CD4-positive, alpha-beta T cell (primary cell): Measurements from ENCODE around the gene RAP1A. TPM values are rescaled to one million over a fixed set of nuclear protein-coding genes. Genes with fewer than 3 reads are reported as not detected.

ENCODE experiments used
- ATAC-seq: fragments of 200-7000 bp; cut with Tn5 transposase; one replicate; pipeline ENCODE4 v1.10.0; 2022; ENCODE audit warnings: mild to moderate bottlenecking; ENCODE audit not compliant: poor library complexity
- CTCF ChIA-PET: fragments of 350-600 bp; sonication (Branson Sonifier 250); formaldehyde crosslinking; loops from one replicate; lab custom pipeline; 2021; ENCODE audit warnings: antibody characterized with exemption, inconsistent platforms; lab: Charles Lee
- POLR2A ChIA-PET: fragments of 350-600 bp; sonication (Branson Sonifier 250); formaldehyde crosslinking; loops from one replicate; lab custom pipeline; 2021; ENCODE audit warnings: antibody characterized with exemption, inconsistent platforms; lab: Charles Lee
- DNase-seq, 14 experiments: peaks; one replicate each; pipeline ENCODE4 v3.0.0-alpha.2; 2013 to 2020; ENCODE audit warnings: mixed read lengths in 2 of 14
- H3K27ac ChIP-seq, 2 donors: one replicate each; pipeline versions ENCODE4 v1.5.1 to v1.7.0; 2013; ENCODE audit warnings: low read length in 2 of 2, low read depth in 1 of 2, mild to moderate bottlenecking in 1 of 2
- H3K27me3 ChIP-seq, 2 experiments: 1 replicate in 1 of 2; 2 replicates in 1 of 2; pipeline versions ENCODE4 v1.6.1 to v1.7.0; 2013; ENCODE audit warnings: low read length in 2 of 2, control low read depth in 1 of 2, mild to moderate bottlenecking in 1 of 2, moderate library complexity in 1 of 2; ENCODE audit not compliant: insufficient read depth in 2 of 2, control insufficient read depth in 1 of 2
- H3K36me3 ChIP-seq: one replicate; pipeline ENCODE4 v1.6.1; 2013; ENCODE audit warnings: low read length, control low read depth; ENCODE audit not compliant: insufficient read depth
- H3K4me1 ChIP-seq: one replicate; pipeline ENCODE4 v1.6.1; 2013; ENCODE audit warnings: low read length, control low read depth; ENCODE audit not compliant: insufficient read depth
- H3K4me3 ChIP-seq: one replicate; pipeline ENCODE4 v1.5.1; 2013; ENCODE audit warnings: mild to moderate bottlenecking, low read length, moderate library complexity
- H3K9me3 ChIP-seq, 2 experiments: 1 replicate in 1 of 2; 2 replicates in 1 of 2; pipeline versions ENCODE4 v1.6.1 to v1.7.0; 2013; ENCODE audit warnings: low read length in 2 of 2, mild to moderate bottlenecking in 2 of 2, control low read depth in 1 of 2, moderate library complexity in 1 of 2; ENCODE audit not compliant: control insufficient read depth in 1 of 2, insufficient read depth in 1 of 2
- H3K27ac Mint-ChIP-seq: one replicate; pipeline ENCODE4 v1.8.0; 2020; ENCODE audit warnings: mixed read lengths
- H3K27me3 Mint-ChIP-seq: one replicate; pipeline ENCODE4 v1.8.0; 2021; ENCODE audit warnings: mixed read lengths
- H3K36me3 Mint-ChIP-seq: one replicate; pipeline ENCODE4 v1.8.0; 2021; ENCODE audit warnings: low read depth, mixed read lengths
- H3K4me1 Mint-ChIP-seq: one replicate; pipeline ENCODE4 v1.8.0; 2021; ENCODE audit warnings: low read depth, mixed read lengths
- H3K4me3 Mint-ChIP-seq: one replicate; pipeline ENCODE4 v1.8.0; 2020; ENCODE audit warnings: mild to moderate bottlenecking, mixed read lengths
- H3K9me3 Mint-ChIP-seq: one replicate; pipeline ENCODE4 v1.8.0; 2020; ENCODE audit warnings: mixed read lengths
- CTCF ChIP-seq: fragments of 200-600 bp; IDR thresholded peaks from one replicate; pipeline ENCODE4 v1.8.0; 2022; ENCODE audit warnings: antibody characterized with exemption, mild to moderate bottlenecking
- intact Hi-C, 2 experiments: fragments of 100-400 bp; cut with DNase I in 1 of 2; cut with micrococcal nuclease in 1 of 2; formaldehyde crosslinking; loops; one replicate each; pipeline versions ENCODE4 v1.15.1 to v1.9.0; 2023 to 2025; cut with DNase I, micrococcal nuclease
- total RNA-seq, 174 experiments: library from RNA in 2 of 174; stranded (reverse) in 2 of 174; gene quantifications; one replicate each; pipeline ENCODE4 v1.2.3 and lab custom pipeline; 2021 to 2026

RAP1A gene
- total RNA-seq, 2 experiments from 2014 or later = 63.8 to 67.1 TPM

- Histone ChIP-seq H3K4me3 (no peak overlapping the region), H3K4me1 (peaks cover 88% of the 10 kb centered on the region)
These were observed 23.1 kb upstream of the RAP1A start for GRCh38 chr1:111596499-111596898.

GRCh38 chr1:111597426-111597825 is 22.2 kb upstream of the RAP1A start:
- Mint-ChIP-seq H3K4me1 (peaks cover 97% of the 10 kb centered on the region), H3K9me3 (no peaks in the 10 kb centered on the region), H3K27ac (peak overlapping the region; percentile 73), H3K4me3 (peak overlapping the region; percentile 18), H3K36me3 (no peaks in the 10 kb centered on the region), H3K27me3 (no peaks in the 10 kb centered on the region)
- no peaks in the 10 kb centered on the region for H3K36me3 ChIP-seq
- H3K9me3 ChIP-seq = no peaks in the 10 kb centered on the region
- CTCF ChIA-PET = no interaction called here
- H3K4me1 ChIP-seq = peaks cover 86% of the 10 kb centered on the region
- H3K27ac ChIP-seq = no peak overlapping the region
- no peak overlapping the region for H3K4me3 ChIP-seq
- DNase-seq (no peak), ATAC-seq (no peak)
- intact Hi-C loops = loop anchor here in 1 of 2 experiments (5.0 to 10.0 kb wide), 2 partner anchors 47 to 125 kb away; partner anchors contain the start of gene C1orf162
- POLR2A ChIA-PET = interaction anchor here (1.6 kb wide), 1 partner anchor 9 kb away, joined by 4 read pairs; no protein-coding TSS in a partner anchor
- no peak for TF ChIP-seq CTCF
- H3K27me3 ChIP-seq = no peaks in the 10 kb centered on the region

More at GRCh38 chr1:111596499-111596898, 23.1 kb upstream of the RAP1A start:
- Mint-ChIP-seq H3K9me3 (no peaks in the 10 kb centered on the region), H3K4me3 (peak overlapping the region; percentile 74), H3K27me3 (no peaks in the 10 kb centered on the region), H3K4me1 (peaks cover 95% of the 10 kb centered on the region), H3K36me3 (no peaks in the 10 kb centered on the region), H3K27ac (peak overlapping the region; percentile 85)
- H3K27ac ChIP-seq = peak overlapping the region in 1 of 2 donors; percentile 4
- intact Hi-C loops = loop anchor here in 1 of 2 experiments (5.0 to 10.0 kb wide), 2 partner anchors 48 to 124 kb away; partner anchors contain the start of gene C1orf162
- ATAC-seq (peak; percentile 42), DNase-seq (peak; percentile 43 to 88 (median 52))
- no peak for TF ChIP-seq CTCF
- CTCF ChIA-PET = interaction anchor here (1.1 to 1.2 kb wide), 2 partner anchors 10 to 28 kb away, joined by 3 to 6 read pairs; no protein-coding TSS in a partner anchor
- no peaks in the 10 kb centered on the region for H3K27me3 ChIP-seq
- POLR2A ChIA-PET = interaction anchor here (0.5 to 2.4 kb wide), 7 partner anchors 7 to 88 kb away, joined by 3 to 11 read pairs (median 5); partner anchors contain the start of gene RAP1A
- H3K36me3 ChIP-seq = no peaks in the 10 kb centered on the region
- H3K9me3 ChIP-seq = no peaks in the 10 kb centered on the region

GRCh38 chr1:111598544-111598943 is 21.0 kb upstream of the RAP1A start:
- TF ChIP-seq CTCF = no peak
- intact Hi-C loops = loop anchor here in 1 of 2 experiments (5.0 to 10.0 kb wide), 2 partner anchors 46 to 126 kb away; partner anchors contain the start of gene C1orf162
- CTCF ChIA-PET = interaction anchor here (0.7 to 1.0 kb wide), 2 partner anchors 91 to 149 kb away, joined by 3 read pairs; no protein-coding TSS in a partner anchor
- Mint-ChIP-seq H3K27ac (peak overlapping the region; percentile 73), H3K9me3 (no peaks in the 10 kb centered on the region), H3K4me3 (peak overlapping the region; percentile 57), H3K4me1 (peaks cover 97% of the 10 kb centered on the region), H3K27me3 (no peaks in the 10 kb centered on the region), H3K36me3 (no peaks in the 10 kb centered on the region)
- POLR2A ChIA-PET = interaction anchor here (1.0 to 1.6 kb wide), 5 partner anchors 8 to 156 kb away, joined by 3 to 6 read pairs (median 4); no protein-coding TSS in a partner anchor
- no peaks in the 10 kb centered on the region for H3K9me3 ChIP-seq
- peaks cover 86% of the 10 kb centered on the region for H3K4me1 ChIP-seq
- DNase-seq = peak in 6 of 14 experiments; percentile 10 to 62 (median 52)
- ATAC-seq = peak; percentile 58
- no peaks in the 10 kb centered on the region for H3K27me3 ChIP-seq
- peak overlapping the region in 1 of 2 donors; percentile 52 for H3K27ac ChIP-seq
- no peaks in the 10 kb centered on the region for H3K36me3 ChIP-seq
- no peak overlapping the region for H3K4me3 ChIP-seq
